Stimulated activated CD4-positive, alpha-beta T cell treated with anti-CD3 and anti-CD28 coated beads, TNF-alpha, amount 100 ng/mL, for 48 hours (primary cell): Measurements from ENCODE around the gene SYVN1.

Source experiments
- DNase-seq, 3 donors: peaks; one replicate each; pipeline ENCODE4 v3.0.0-alpha.2; 2020; ENCODE audit warnings: low read depth in 3 of 3

SYVN1 gene

GRCh38 chr11:65112546-65113360, 21.6 kb downstream of the SYVN1 start:
- peak; percentile 51 to 74 (median 57) for DNase-seq

GRCh38 chr11:65111744-65112545, 22.4 kb downstream of the SYVN1 start, which contains the start of gene TM7SF2:
Gene TM7SF2 (plus strand): TSS chr11:65111872. CDS start chr11:65112016, 144 bp downstream.
- peak; percentile 86 to 97 (median 88) for DNase-seq

GRCh38 chr11:65111159-65111743, 23.1 kb downstream of the SYVN1 start:
- no peak for DNase-seq

GRCh38 chr11:65110354-65110861, 23.9 kb downstream of the SYVN1 start:
- peak; percentile 87 to 97 (median 93) for DNase-seq

GRCh38 chr11:65109231-65110198, 24.8 kb downstream of the SYVN1 start:
- DNase-seq, result no peak

- no peak for DNase-seq
These were observed 25.7 kb downstream of the SYVN1 start for GRCh38 chr11:65108469-65109123.

- no peak for DNase-seq
These were observed 26.4 kb downstream of the SYVN1 start for GRCh38 chr11:65107751-65108468.

- DNase-seq, result no peak
These were observed 27.2 kb downstream of the SYVN1 start for GRCh38 chr11:65107078-65107477.

GRCh38 chr11:65104628-65105027, 29.7 kb downstream of the SYVN1 start:
- DNase-seq, result no peak

- DNase-seq, result no peak
These were observed 30.8 kb downstream of the SYVN1 start for GRCh38 chr11:65103476-65103875.

GRCh38 chr11:65102142-65103095, 31.9 kb downstream of the SYVN1 start:
- no peak for DNase-seq

GRCh38 chr11:65100674-65101350, 33.5 kb downstream of the SYVN1 start:
- no peak for DNase-seq

- no peak for DNase-seq
These were observed 37.4 kb downstream of the SYVN1 start for GRCh38 chr11:65096926-65097325.

- DNase-seq, result peak; percentile 65 to 86 (median 76)
These were observed 38.1 kb downstream of the SYVN1 start, which contains the start of gene VPS51 for GRCh38 chr11:65095974-65096806. Gene VPS51 (plus strand): TSS chr11:65096214. CDS start chr11:65096251, 37 bp downstream.

GRCh38 chr11:65095427-65095826, 38.9 kb downstream of the SYVN1 start:
- DNase-seq, result no peak

- DNase-seq, result no peak
These were observed 43.7 kb downstream of the SYVN1 start for GRCh38 chr11:65090628-65091027.

GRCh38 chr11:65089621-65090020, 44.7 kb downstream of the SYVN1 start:
- DNase-seq, result no peak
